HepG2 (cell line): Measurements from ENCODE around the gene OPN3. TPM values are rescaled to one million over a fixed set of nuclear protein-coding genes. Genes with fewer than 3 reads are reported as not detected.

ENCODE experiments used
- BHLHE40 ChIP-seq: IDR thresholded peaks from 2 replicates; pipeline ENCODE4 v1.6.1; 2011; ENCODE audit warnings: low read length, improper control_type of control experiment
- CENPBD1 ChIP-seq: sonication (generic); formaldehyde crosslinking; IDR thresholded peaks from 2 replicates; pipeline ENCODE4 v1.8.0; 2022; ENCODE audit warnings: missing genetic modification reagents, low read depth, mild to moderate bottlenecking, borderline replicate concordance
- CTCF ChIP-seq: sonication (generic); formaldehyde crosslinking; IDR thresholded peaks from 2 replicates; pipeline ENCODE4 v1.5.0; 2020; ENCODE audit warnings: mild to moderate bottlenecking, missing genetic modification reagents, moderate library complexity
- DPF2 ChIP-seq: sonication (generic); formaldehyde crosslinking; IDR thresholded peaks from 2 replicates; pipeline ENCODE4 v1.4.0; 2020; ENCODE audit warnings: mild to moderate bottlenecking, low read depth, missing genetic modification reagents, borderline replicate concordance
- ISX ChIP-seq: sonication (generic); formaldehyde crosslinking; conservative IDR thresholded peaks from 2 replicates; pipeline ENCODE4 v1.5.0; 2020; ENCODE audit warnings: missing genetic modification reagents
- KDM1A ChIP-seq: IDR thresholded peaks from 2 replicates; pipeline ENCODE4 v1.6.1; 2016; ENCODE audit warnings: missing compliant biosample characterization
- MAFG ChIP-seq: sonication (generic); formaldehyde crosslinking; IDR thresholded peaks from 2 replicates; pipeline ENCODE4 v1.5.1; 2020; ENCODE audit warnings: mild to moderate bottlenecking, missing genetic modification reagents
- MXD4 ChIP-seq: IDR thresholded peaks from 2 replicates; pipeline ENCODE4 v1.6.1; 2016; ENCODE audit warnings: mild to moderate bottlenecking, missing biosample characterization, missing genetic modification reagents
- NFYB ChIP-seq: sonication (generic); formaldehyde crosslinking; IDR thresholded peaks from 2 replicates; pipeline ENCODE4 v1.4.0; 2020; ENCODE audit warnings: missing genetic modification reagents
- ONECUT2 ChIP-seq: sonication (generic); formaldehyde crosslinking; IDR thresholded peaks from 2 replicates; pipeline ENCODE4 v1.4.0; 2020; ENCODE audit warnings: missing genetic modification reagents
- PBX3 ChIP-seq: sonication (generic); formaldehyde crosslinking; IDR thresholded peaks from 2 replicates; pipeline ENCODE4 v1.8.1; 2023; ENCODE audit warnings: missing genetic modification reagents, inconsistent platforms, borderline replicate concordance
- RCOR2 ChIP-seq: IDR thresholded peaks from 2 replicates; pipeline ENCODE4 v1.6.1; 2016; ENCODE audit warnings: missing biosample characterization, missing genetic modification reagents
- SCMH1 ChIP-seq: sonication (generic); formaldehyde crosslinking; IDR thresholded peaks from 2 replicates; pipeline ENCODE4 v1.9.0; 2021; ENCODE audit warnings: missing genetic modification reagents, mild to moderate bottlenecking, borderline replicate concordance
- SMAD9 ChIP-seq: sonication (generic); formaldehyde crosslinking; IDR thresholded peaks from 2 replicates; pipeline ENCODE4 v1.5.1; 2020; ENCODE audit warnings: mild to moderate bottlenecking, missing genetic modification reagents
- TBP ChIP-seq: sonication (generic); formaldehyde crosslinking; IDR thresholded peaks from 2 replicates; pipeline ENCODE4 v1.5.0; 2020; ENCODE audit warnings: missing genetic modification reagents
- TEAD2 ChIP-seq: sonication (generic); formaldehyde crosslinking; IDR thresholded peaks from 2 replicates; pipeline ENCODE4 v1.9.0; 2021; ENCODE audit warnings: missing genetic modification reagents
- THRA ChIP-seq: sonication (generic); formaldehyde crosslinking; IDR thresholded peaks from 2 replicates; pipeline ENCODE4 v1.4.0; 2020; ENCODE audit warnings: missing genetic modification reagents, borderline replicate concordance
- XRCC5 ChIP-seq: fragments of 200-400 bp; formaldehyde crosslinking; optimal IDR thresholded peaks from 2 replicates; pipeline ENCODE3; 2017; ENCODE audit warnings: mild to moderate bottlenecking, low read length
- ZBTB4 ChIP-seq: sonication (generic); formaldehyde crosslinking; IDR thresholded peaks from 2 replicates; pipeline ENCODE4 v1.4.0; 2020; ENCODE audit warnings: missing genetic modification reagents, mild to moderate bottlenecking, borderline replicate concordance
- ZNF260 ChIP-seq: sonication (generic); formaldehyde crosslinking; IDR thresholded peaks from 2 replicates; pipeline ENCODE4 v1.4.0; 2020; ENCODE audit warnings: missing genetic modification reagents, low read depth, mild to moderate bottlenecking, borderline replicate concordance
- ZNF567 ChIP-seq: sonication (generic); formaldehyde crosslinking; IDR thresholded peaks from 2 replicates; pipeline ENCODE4 v1.8.1; 2023; ENCODE audit warnings: mild to moderate bottlenecking, missing genetic modification reagents, borderline replicate concordance
- ZNF615 ChIP-seq: sonication (generic); formaldehyde crosslinking; IDR thresholded peaks from 2 replicates; pipeline ENCODE4 v1.5.0; 2020; ENCODE audit warnings: mild to moderate bottlenecking, missing genetic modification reagents, borderline replicate concordance
- ZNF709 ChIP-seq: sonication (generic); formaldehyde crosslinking; IDR thresholded peaks from 2 replicates; pipeline ENCODE4 v1.5.0; 2020; ENCODE audit warnings: mild to moderate bottlenecking, missing genetic modification reagents
- polyA plus RNA-seq, 8 experiments: library from polyadenylated mRNA; depleted of rRNA in 3 of 8; stranded (reverse) in 7 of 8; unstranded in 1 of 8; fragments of >200 nt; fragmentation: Illumina TruSeq in 4 of 8; extraction: Trizol in 4 of 8; gene quantifications; 2 replicates each; pipeline versions ENCODE4 v1.2.1 to v1.2.3, GENCODE V29; 2011 to 2016; ENCODE audit warnings: low read depth in 4 of 8, missing spikeins in 1 of 8, mixed read lengths in 1 of 8; ENCODE audit not compliant: insufficient read depth in 1 of 8
- total RNA-seq, 5 experiments: library from RNA; depleted of rRNA; stranded (reverse); fragments of >200 nt; fragmentation: Illumina TruSeq; extraction: Trizol; gene quantifications; 2 replicates each; pipeline ENCODE4 v1.2.3, GENCODE V29; 2016; ENCODE audit warnings: low read depth in 1 of 5

The OPN3 gene
- total and polyA plus RNA-seq, 2 of the 13 experiments (the other 11 are each of a cell fraction or from before 2014, with no cell fraction given): 17.4 to 23.0 TPM

- TF ChIP-seq PBX3 (CRISPR knock-in tag): no peak
- no peak for TF ChIP-seq XRCC5
- 0 out of 2 replicates have a peak, but pooled peaks have one; percentile 13 for TF ChIP-seq KDM1A (CRISPR knock-in tag)
- no peak for TF ChIP-seq TEAD2 (CRISPR knock-in tag)
- no peak for TF ChIP-seq DPF2
- no peak for TF ChIP-seq ZNF709
- TF ChIP-seq ISX (CRISPR knock-in tag): no peak
- no peak for TF ChIP-seq ZNF615
- TF ChIP-seq SMAD9 (CRISPR knock-in tag): no peak
- no peak for TF ChIP-seq BHLHE40
- no peak for TF ChIP-seq SCMH1 (CRISPR knock-in tag)
- no peak for TF ChIP-seq CENPBD1 (CRISPR knock-in tag)
- no peak for TF ChIP-seq RCOR2 (CRISPR knock-in tag)
- no peak for TF ChIP-seq CTCF (CRISPR knock-in tag)
- no peak for TF ChIP-seq THRA (CRISPR knock-in tag)
- no peak for TF ChIP-seq ZNF567 (CRISPR knock-in tag)
- TF ChIP-seq TBP (CRISPR knock-in tag): no peak
- TF ChIP-seq ONECUT2 (CRISPR knock-in tag): no peak
- no peak for TF ChIP-seq ZNF260 (CRISPR knock-in tag)
- TF ChIP-seq MXD4 (CRISPR knock-in tag): 0 out of 2 replicates have a peak, but pooled peaks have one; percentile 53
- TF ChIP-seq ZBTB4 (CRISPR knock-in tag): no peak
- no peak for TF ChIP-seq MAFG (CRISPR knock-in tag)
- TF ChIP-seq NFYB (CRISPR knock-in tag): no peak
Measured at GRCh38 chr1:241640149-241640866, at the start of gene OPN3, which contains the start of gene CHML (continued).
